Mesenchymal stem cell (in vitro differentiated cells and primary cell): ENCODE measurements around the gene PARP14.

ENCODE experiments used
- DNase-seq: peaks from one replicate; pipeline ENCODE4 v3.0.0-alpha.2; 2013
- H2AFZ ChIP-seq: one replicate; pipeline ENCODE4 v1.6.1; 2013; ENCODE audit warnings: low read depth, mild to moderate bottlenecking, control low read depth, inconsistent platforms, low read length, moderate library complexity
- H2AK5ac ChIP-seq: 2 replicates; pipeline ENCODE4 v1.6.1; 2013; ENCODE audit warnings: low read length, moderate library complexity, mild to moderate bottlenecking, inconsistent platforms; ENCODE audit not compliant: severe bottlenecking
- H2BK120ac ChIP-seq: one replicate; pipeline ENCODE4 v1.6.1; 2013; ENCODE audit warnings: low read depth, mild to moderate bottlenecking, inconsistent platforms, low read length, moderate library complexity
- H2BK12ac ChIP-seq, 2 experiments: one replicate each; pipeline ENCODE4 v1.6.1; 2013; ENCODE audit warnings: inconsistent platforms in 2 of 2, low read length in 2 of 2, mild to moderate bottlenecking in 2 of 2, moderate library complexity in 2 of 2, control low read depth in 1 of 2
- H2BK15ac ChIP-seq: one replicate; pipeline ENCODE4 v1.6.1; 2013; ENCODE audit warnings: mild to moderate bottlenecking, low read depth, inconsistent platforms; ENCODE audit not compliant: poor library complexity, severe bottlenecking
- H2BK5ac ChIP-seq: 2 replicates; pipeline ENCODE4 v1.6.1; 2013; ENCODE audit warnings: low read depth, mild to moderate bottlenecking, low read length, control low read depth, inconsistent platforms; ENCODE audit not compliant: poor library complexity, severe bottlenecking
- H3K14ac ChIP-seq, 2 experiments: one replicate each; pipeline ENCODE4 v1.6.1; 2013; ENCODE audit warnings: inconsistent platforms in 2 of 2, low read length in 2 of 2, control low read depth in 1 of 2, mild to moderate bottlenecking in 1 of 2, moderate library complexity in 1 of 2
- H3K18ac ChIP-seq, 2 experiments: one replicate each; pipeline ENCODE4 v1.6.1; 2013; ENCODE audit warnings: inconsistent platforms in 2 of 2, low read length in 2 of 2, control low read depth in 1 of 2, low read depth in 1 of 2, mild to moderate bottlenecking in 1 of 2
- H3K23ac ChIP-seq, 2 experiments: one replicate each; pipeline ENCODE4 v1.6.1; 2013; ENCODE audit warnings: inconsistent platforms in 2 of 2, low read length in 2 of 2, mild to moderate bottlenecking in 2 of 2, moderate library complexity in 2 of 2, control low read depth in 1 of 2
- H3K27ac ChIP-seq: 2 replicates; pipeline ENCODE4 v1.5.1; 2013; ENCODE audit warnings: mild to moderate bottlenecking, moderate library complexity, low read length, control low read depth, inconsistent platforms; ENCODE audit not compliant: poor library complexity, severe bottlenecking
- H3K27me3 ChIP-seq, 2 experiments: 2 replicates each; pipeline versions ENCODE4 v1.6.1 to v1.7.0; 2013; ENCODE audit warnings: low read length in 2 of 2, mild to moderate bottlenecking in 2 of 2, moderate library complexity in 2 of 2, control low read depth in 1 of 2, inconsistent platforms in 1 of 2; ENCODE audit not compliant: control insufficient read depth in 1 of 2, insufficient read depth in 1 of 2
- H3K36me3 ChIP-seq, 2 experiments: 2 replicates each; pipeline versions ENCODE4 v1.6.1 to v1.7.0; 2013; ENCODE audit warnings: low read length in 2 of 2, control low read depth in 1 of 2, inconsistent platforms in 1 of 2, low read depth in 1 of 2, mild to moderate bottlenecking in 1 of 2; ENCODE audit not compliant: insufficient read depth in 2 of 2, control insufficient read depth in 1 of 2
- H3K4ac ChIP-seq, 2 experiments: one replicate each; pipeline ENCODE4 v1.6.1; 2013; ENCODE audit warnings: inconsistent platforms in 2 of 2, low read length in 2 of 2, mild to moderate bottlenecking in 2 of 2, moderate library complexity in 2 of 2, control low read depth in 1 of 2, low read depth in 1 of 2
- H3K4me1 ChIP-seq: 2 replicates; pipeline ENCODE4 v1.6.1; 2013; ENCODE audit warnings: low read depth, low read length, control low read depth; ENCODE audit not compliant: control insufficient read depth, insufficient read depth
- H3K4me2 ChIP-seq: 2 replicates; pipeline ENCODE4 v1.6.1; 2013; ENCODE audit warnings: low read length, mild to moderate bottlenecking, inconsistent platforms; ENCODE audit not compliant: poor library complexity, severe bottlenecking
- H3K4me3 ChIP-seq, 2 experiments: 2 replicates each; pipeline versions ENCODE4 v1.5.1 to v1.7.0; 2013; ENCODE audit warnings: low read length in 2 of 2, mild to moderate bottlenecking in 2 of 2, control low read depth in 1 of 2, low read depth in 1 of 2; ENCODE audit not compliant: insufficient read depth in 1 of 2
- H3K79me1 ChIP-seq: replicated peaks from 2 replicates; pipeline ENCODE4 v1.6.1; 2013; ENCODE audit warnings: mild to moderate bottlenecking, control low read depth, low read length, inconsistent platforms; ENCODE audit not compliant: poor library complexity, severe bottlenecking
- H3K9ac ChIP-seq: 2 replicates; pipeline ENCODE4 v1.7.0; 2013; ENCODE audit warnings: mild to moderate bottlenecking, low read length, moderate library complexity
- H3K9me3 ChIP-seq: 2 replicates; pipeline ENCODE4 v1.7.0; 2013; ENCODE audit warnings: mild to moderate bottlenecking, low read length; ENCODE audit not compliant: control insufficient read depth
- H4K8ac ChIP-seq: one replicate; pipeline ENCODE4 v1.6.1; 2013; ENCODE audit warnings: inconsistent platforms, mild to moderate bottlenecking, low read length, moderate library complexity
- H4K91ac ChIP-seq: one replicate; pipeline ENCODE4 v1.6.1; 2013; ENCODE audit warnings: mild to moderate bottlenecking, low read length, inconsistent platforms
- WGBS: methylation state at CpG from one replicate; pipeline ENCODE4 v1.1.7; 2013; ENCODE audit warnings: mixed read lengths; 5-methylcytosine and 5-hydroxymethylcytosine counted together

Gene PARP14

DNA sequence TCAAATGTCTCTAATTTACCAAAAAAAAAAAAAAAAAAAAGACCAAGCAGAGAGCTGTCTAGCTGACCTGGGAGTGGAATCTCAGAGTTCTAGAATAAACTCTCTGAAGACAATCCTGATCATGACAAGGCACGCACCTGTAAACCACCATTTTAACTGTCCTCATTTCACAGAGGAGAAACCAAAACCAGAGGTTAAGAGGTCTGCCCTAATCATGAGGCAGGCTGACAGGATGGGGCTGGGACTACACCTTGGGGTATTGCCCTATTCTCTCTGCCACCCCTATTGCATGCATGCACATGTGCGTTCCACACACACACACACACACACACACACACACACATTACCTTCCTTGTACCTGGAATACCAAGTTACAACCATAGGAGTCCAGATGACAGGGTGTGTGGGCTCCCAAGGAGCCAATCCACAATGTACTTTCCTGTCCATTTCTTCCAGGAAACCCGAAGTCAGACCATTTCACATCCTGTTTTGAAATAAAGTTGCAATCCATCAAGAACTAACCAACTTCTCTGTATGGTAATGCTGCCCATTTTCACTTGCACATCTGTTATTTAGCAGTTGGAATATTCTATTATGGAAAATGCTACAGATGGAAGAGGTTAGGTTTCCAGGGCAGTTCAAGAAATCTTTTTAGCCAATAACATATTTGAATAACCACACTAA lies 78.4 kb downstream of the PARP14 start:
- H3K9me3 ChIP-seq: no peaks in the 10 kb centered on the region
- H3K36me3 ChIP-seq: peaks cover 0 to 11% of the 10 kb centered on the region in 2 experiments
- peak overlapping the region in 1 of 2 experiments; percentile 19 for H2BK12ac ChIP-seq
- H2BK5ac ChIP-seq: no peak overlapping the region
- H3K18ac ChIP-seq: no peak overlapping the region
- peak overlapping the region; percentile 45 for H4K91ac ChIP-seq
- H2AFZ ChIP-seq: no peak overlapping the region
- no peak for DNase-seq
- H3K4me2 ChIP-seq: no peak overlapping the region
- no peak overlapping the region for H2BK120ac ChIP-seq
- no peaks in the 10 kb centered on the region for H3K27me3 ChIP-seq
- no peak overlapping the region for H3K14ac ChIP-seq
- H4K8ac ChIP-seq: peak overlapping the region; percentile 22
- no peak overlapping the region for H3K4ac ChIP-seq
- no peak overlapping the region for H2BK15ac ChIP-seq
- no peak overlapping the region for H3K23ac ChIP-seq
- 95% methylated on average over 3 of the region's 3 CpGs for WGBS
- H3K27ac ChIP-seq: no peak overlapping the region
- H3K79me1 ChIP-seq: peaks cover 1% of the 10 kb centered on the region
- H3K4me3 ChIP-seq: no peak overlapping the region
- no peak overlapping the region for H2AK5ac ChIP-seq
- peaks cover 7% of the 10 kb centered on the region for H3K4me1 ChIP-seq
- H3K9ac ChIP-seq: no peak overlapping the region

DNA sequence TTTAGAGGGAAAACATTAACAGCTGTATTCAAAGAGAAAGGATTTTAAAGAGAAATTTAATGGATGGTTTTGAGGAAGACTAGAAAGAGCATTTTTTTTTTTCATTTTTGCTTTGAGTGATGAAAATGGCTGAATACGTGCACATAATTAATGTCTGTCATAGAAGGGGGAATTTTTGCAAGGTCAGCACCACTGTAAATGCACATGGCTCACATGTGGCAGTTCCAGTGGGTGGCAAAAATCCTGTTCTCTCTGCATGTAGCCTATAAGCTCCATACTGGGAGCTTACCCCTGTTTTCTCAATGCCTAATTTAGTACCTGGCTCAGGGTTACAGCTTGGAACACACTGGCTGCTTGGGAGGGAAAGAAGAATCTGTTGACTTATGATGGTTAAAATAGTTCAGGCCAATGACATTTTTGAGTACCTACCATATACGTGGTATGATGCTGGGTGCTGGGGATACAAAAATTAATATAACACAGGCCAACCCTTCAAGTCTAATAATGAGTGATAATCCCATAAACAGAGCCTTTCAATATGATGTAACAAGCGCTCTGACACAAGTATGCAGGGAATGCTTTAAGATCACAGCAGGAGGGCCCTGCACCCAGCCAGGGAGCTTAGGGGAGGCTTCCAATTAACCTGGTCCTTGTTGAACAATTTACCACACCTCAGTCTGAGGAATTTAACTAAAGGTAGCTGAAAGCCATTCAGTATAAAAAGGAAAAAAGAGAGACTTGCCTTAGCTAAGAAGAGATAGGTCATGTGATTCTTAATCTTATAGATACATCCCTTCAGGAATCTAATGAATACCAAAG lies 80.0 kb downstream of the PARP14 start:
- H2AK5ac ChIP-seq: peak overlapping the region; percentile 77
- no peak overlapping the region for H3K4me2 ChIP-seq
- peaks cover 1% of the 10 kb centered on the region for H3K79me1 ChIP-seq
- no peak overlapping the region for H3K18ac ChIP-seq
- H3K14ac ChIP-seq: no peak overlapping the region
- H2BK5ac ChIP-seq: no peak overlapping the region
- peak overlapping the region; percentile 25 for H3K27ac ChIP-seq
- H2BK12ac ChIP-seq: no peak overlapping the region
- no peaks in the 10 kb centered on the region for H3K27me3 ChIP-seq
- H2BK120ac ChIP-seq: no peak overlapping the region
- 100% methylated on average over 2 of the region's 3 CpGs for WGBS
- H3K36me3 ChIP-seq: peaks cover 0 to 3% of the 10 kb centered on the region in 2 experiments
- H3K4ac ChIP-seq: no peak overlapping the region
- no peak overlapping the region for H3K9ac ChIP-seq
- no peak overlapping the region for H3K23ac ChIP-seq
- no peak overlapping the region for H3K4me3 ChIP-seq
- H2AFZ ChIP-seq: no peak overlapping the region
- H3K9me3 ChIP-seq: no peaks in the 10 kb centered on the region
- no peak overlapping the region for H4K8ac ChIP-seq
- H4K91ac ChIP-seq: no peak overlapping the region
- H2BK15ac ChIP-seq: no peak overlapping the region
- no peak for DNase-seq
- peaks cover 6% of the 10 kb centered on the region for H3K4me1 ChIP-seq

DNA sequence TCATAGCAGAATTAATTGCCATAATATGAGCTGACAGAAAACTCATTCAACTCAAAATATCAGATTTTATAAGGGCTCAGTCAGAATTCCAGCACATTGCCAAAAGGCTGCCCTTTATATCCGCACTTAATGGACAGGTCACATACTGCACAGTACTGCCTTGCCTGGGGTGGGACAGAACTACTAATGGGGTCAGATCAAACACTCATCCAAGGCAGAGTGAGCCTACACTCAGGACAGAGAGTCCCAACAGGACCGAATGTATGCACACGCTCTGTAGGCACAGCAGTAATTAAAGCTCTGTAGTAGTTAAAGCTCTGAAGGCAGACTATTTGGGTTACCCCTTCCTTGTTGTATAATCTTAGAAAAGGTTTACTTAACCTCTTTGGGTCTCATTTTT lies 85.8 kb downstream of the PARP14 start:
- H2BK5ac ChIP-seq: no peak overlapping the region
- H3K4ac ChIP-seq: no peak overlapping the region
- H2BK12ac ChIP-seq: no peak overlapping the region
- no peaks in the 10 kb centered on the region for H3K9me3 ChIP-seq
- H3K79me1 ChIP-seq: peaks cover 1% of the 10 kb centered on the region
- 96% methylated on average over 3 of the region's 3 CpGs for WGBS
- no peak overlapping the region for H4K8ac ChIP-seq
- peak overlapping the region; percentile 50 for H4K91ac ChIP-seq
- peaks cover 3 to 18% of the 10 kb centered on the region in 2 experiments for H3K36me3 ChIP-seq
- no peak overlapping the region for H3K4me2 ChIP-seq
- no peak for DNase-seq
- no peak overlapping the region for H3K4me3 ChIP-seq
- no peak overlapping the region for H2BK120ac ChIP-seq
- H3K4me1 ChIP-seq: no peaks in the 10 kb centered on the region
- no peak overlapping the region for H3K18ac ChIP-seq
- no peak overlapping the region for H3K9ac ChIP-seq
- no peak overlapping the region for H3K14ac ChIP-seq
- H2AFZ ChIP-seq: no peak overlapping the region
- no peak overlapping the region for H3K23ac ChIP-seq
- no peaks in the 10 kb centered on the region for H3K27me3 ChIP-seq
- H3K27ac ChIP-seq: no peak overlapping the region
- H2BK15ac ChIP-seq: no peak overlapping the region
- no peak overlapping the region for H2AK5ac ChIP-seq

DNA sequence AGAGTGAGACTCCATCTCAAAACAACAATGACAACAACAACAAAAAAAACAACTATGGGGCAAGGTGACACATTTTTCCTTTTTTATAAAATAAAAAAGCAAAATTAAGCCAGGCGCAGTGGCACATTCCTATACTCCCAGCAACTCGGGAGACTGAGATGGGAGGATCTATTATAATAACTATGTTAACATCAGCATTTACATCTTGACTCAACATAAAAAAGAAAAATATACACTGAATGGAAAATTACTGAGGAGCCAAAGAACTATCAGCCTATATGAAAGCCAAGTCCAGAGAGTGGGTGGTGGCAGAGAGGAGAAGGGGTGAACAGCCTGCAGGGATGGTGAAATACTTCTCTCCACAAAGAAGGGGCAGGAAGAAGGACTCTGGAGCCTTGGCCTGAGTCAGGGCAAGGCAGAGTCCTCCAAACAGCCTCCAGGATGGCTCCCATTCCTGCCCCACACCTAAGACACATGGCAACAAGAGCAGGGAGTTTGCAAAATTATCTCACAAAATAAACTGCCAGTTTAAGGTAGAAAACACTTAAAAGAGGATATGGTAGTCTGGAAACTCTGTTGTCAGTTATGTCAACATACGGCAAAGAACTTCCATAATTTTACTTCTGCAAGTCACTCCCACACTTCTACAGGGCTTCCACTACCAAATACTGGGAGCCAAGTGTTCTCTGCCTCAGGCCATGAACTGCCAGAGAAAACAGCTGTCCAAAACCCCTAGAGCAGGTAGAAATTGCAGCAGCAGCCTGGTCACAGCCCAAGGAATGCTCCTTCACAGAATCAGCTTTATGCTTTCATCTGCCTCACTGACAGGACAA lies 87.1 kb downstream of the PARP14 start:
- Histone ChIP-seq H4K91ac (no peak overlapping the region), H3K4me2 (no peak overlapping the region), H3K9ac (no peak overlapping the region), H2BK15ac (no peak overlapping the region), H3K18ac (no peak overlapping the region), H3K27ac (no peak overlapping the region), H3K27me3 (no peaks in the 10 kb centered on the region), H2BK120ac (no peak overlapping the region), H3K36me3 (peaks cover 3 to 18% of the 10 kb centered on the region in 2 experiments), H3K9me3 (no peaks in the 10 kb centered on the region), H3K4ac (no peak overlapping the region), H3K4me1 (no peaks in the 10 kb centered on the region), H2BK12ac (no peak overlapping the region), H2BK5ac (no peak overlapping the region), H2AFZ (no peak overlapping the region), H4K8ac (no peak overlapping the region), H2AK5ac (no peak overlapping the region), H3K14ac (no peak overlapping the region), H3K79me1 (no peaks in the 10 kb centered on the region), H3K23ac (no peak overlapping the region), H3K4me3 (no peak overlapping the region)
- 92% methylated on average over 1 of the region's 3 CpGs for WGBS
- DNase-seq: no peak
